Fibroblast of the conjunctiva (primary cell): Measurements from ENCODE around the gene ARHGEF38.
"Not testable (repeated sequence)": the region's sequence is repeated elsewhere in the genome, so short reads cannot be mapped to it uniquely, and the experiment has no call there.

Experiments used
- DNase-seq: peaks from one replicate; pipeline ENCODE4 v3.0.0-alpha.2; 2010; ENCODE audit warnings: low read depth

ARHGEF38 gene

GRCh38 chr4:105714071-105714521, 161.7 kb downstream of the ARHGEF38 start:
- no peak for DNase-seq

- no peak for DNase-seq
Measured at GRCh38 chr4:105714932-105715331, 162.5 kb downstream of the ARHGEF38 start.

GRCh38 chr4:105715692-105716278, 163.4 kb downstream of the ARHGEF38 start:
- peak; percentile 13 for DNase-seq

GRCh38 chr4:105719204-105719603, 166.8 kb downstream of the ARHGEF38 start:
- no peak for DNase-seq

- DNase-seq: no peak
Measured at GRCh38 chr4:105725623-105726022, 173.2 kb downstream of the ARHGEF38 start.

GRCh38 chr4:105729895-105730294, 177.5 kb downstream of the ARHGEF38 start:
- DNase-seq: not testable (repeated sequence)
